DND-41 (cell line): ENCODE results near the gene JAKMIP2.

Experiments used
- ATAC-seq: fragments of 200-7000 bp; cut with Tn5 transposase; 3 replicates; pipeline ENCODE4 v1.9.1; 2021; ENCODE audit warnings: low read depth; ENCODE audit not compliant: insufficient read depth
- DNase-seq: peaks from one replicate; pipeline ENCODE4 v3.0.0-alpha.2; 2020
- H2AFZ ChIP-seq: 2 replicates; pipeline ENCODE4 v1.6.0; 2012; ENCODE audit warnings: low read depth, low read length
- H3K27ac ChIP-seq: 2 replicates; pipeline ENCODE4 v1.5.1; 2012; ENCODE audit warnings: low read length, inconsistent platforms
- H3K27me3 ChIP-seq: fragments of 200-600 bp; sonication (generic); 2 replicates; pipeline ENCODE4 v1.6.0; 2012; ENCODE audit warnings: low read length, mild to moderate bottlenecking, inconsistent platforms; ENCODE audit not compliant: insufficient read depth, poor library complexity
- H3K36me3 ChIP-seq: 2 replicates; pipeline ENCODE4 v1.5.1; 2012; ENCODE audit warnings: low read length, inconsistent platforms; ENCODE audit not compliant: insufficient read depth
- H3K4me1 ChIP-seq: 2 replicates; pipeline ENCODE4 v1.5.1; 2012; ENCODE audit warnings: mild to moderate bottlenecking, low read length; ENCODE audit not compliant: insufficient read depth
- H3K4me2 ChIP-seq: 2 replicates; pipeline ENCODE4 v1.6.0; 2012; ENCODE audit warnings: mild to moderate bottlenecking, moderate library complexity, low read length, inconsistent platforms; ENCODE audit not compliant: insufficient read depth
- H3K4me3 ChIP-seq, 2 experiments: fragments of 200-600 bp in 1 of 2; shearing (Covaris generic) in 1 of 2; 2 replicates each; pipeline ENCODE4 v1.5.1; 2012 to 2016; ENCODE audit warnings: inconsistent platforms in 2 of 2, low read length in 2 of 2, mild to moderate bottlenecking in 2 of 2, low read depth in 1 of 2, moderate library complexity in 1 of 2
- H3K79me2 ChIP-seq: 2 replicates; pipeline ENCODE4 v1.6.0; 2012; ENCODE audit warnings: low read length, inconsistent platforms; ENCODE audit not compliant: insufficient read depth
- H3K9ac ChIP-seq: 2 replicates; pipeline ENCODE4 v1.6.0; 2012; ENCODE audit warnings: low read depth, mild to moderate bottlenecking, inconsistent platforms, low read length, moderate library complexity
- H3K9me3 ChIP-seq: 2 replicates; pipeline ENCODE4 v1.5.1; 2012; ENCODE audit warnings: low read length, moderate library complexity, mild to moderate bottlenecking, inconsistent platforms; ENCODE audit not compliant: insufficient read depth, severe bottlenecking
- H4K20me1 ChIP-seq: 2 replicates; pipeline ENCODE4 v1.6.0; 2012; ENCODE audit warnings: low read length; ENCODE audit not compliant: insufficient read depth
- CTCF ChIP-seq: IDR thresholded peaks from 2 replicates; pipeline ENCODE4 v1.5.1; 2012; ENCODE audit warnings: borderline replicate concordance, low read length, moderate library complexity, mild to moderate bottlenecking; ENCODE audit not compliant: poor library complexity, severe bottlenecking; ENCODE audit errors: extremely low read depth
- EZH2 ChIP-seq: IDR thresholded peaks from 3 replicates; pipeline ENCODE4 v1.6.1; 2012; ENCODE audit warnings: borderline replicate concordance, low read depth, mild to moderate bottlenecking, moderate library complexity, low read length, inconsistent platforms; ENCODE audit not compliant: severe bottlenecking

JAKMIP2 gene

GRCh38 chr5:147539053-147539452 lies 243.5 kb downstream of the JAKMIP2 start:
- no peak overlapping the region for H3K9ac ChIP-seq
- no peaks in the 10 kb centered on the region for H3K27me3 ChIP-seq
- no peaks in the 10 kb centered on the region for H3K9me3 ChIP-seq
- ATAC-seq, result no peak
- no peak overlapping the region for H3K27ac ChIP-seq
- H4K20me1 ChIP-seq, result no peaks in the 10 kb centered on the region
- no peaks in the 10 kb centered on the region for H3K79me2 ChIP-seq
- H2AFZ ChIP-seq, result no peak overlapping the region
- no peaks in the 10 kb centered on the region for H3K4me1 ChIP-seq
- H3K4me3 ChIP-seq, result no peak overlapping the region
- no peaks in the 10 kb centered on the region for H3K36me3 ChIP-seq
- TF ChIP-seq CTCF (no peak), EZH2 (no peak)
- DNase-seq, result no peak
- H3K4me2 ChIP-seq, result no peak overlapping the region

- Histone ChIP-seq H3K9ac (no peak overlapping the region), H3K79me2 (no peaks in the 10 kb centered on the region), H3K4me3 (no peak overlapping the region), H3K36me3 (no peaks in the 10 kb centered on the region), H3K27me3 (no peaks in the 10 kb centered on the region), H3K9me3 (no peaks in the 10 kb centered on the region), H3K4me1 (no peaks in the 10 kb centered on the region), H3K4me2 (no peak overlapping the region), H4K20me1 (no peaks in the 10 kb centered on the region), H2AFZ (no peak overlapping the region), H3K27ac (no peak overlapping the region)
- TF ChIP-seq CTCF (no peak), EZH2 (no peak)
- ATAC-seq (no peak), DNase-seq (no peak)
Measured at GRCh38 chr5:147538236-147538635, 244.3 kb downstream of the JAKMIP2 start.
